Osteoblast (primary cell): ENCODE data around the gene SPPL2A. TPM values are rescaled to one million over a fixed set of nuclear protein-coding genes. Genes with fewer than 3 reads are reported as not detected.

Experiments
- DNase-seq: peaks from one replicate; pipeline ENCODE4 v3.0.0; 2011; ENCODE audit warnings: low spot score, mixed read lengths; ENCODE audit not compliant: insufficient read length; ENCODE audit errors: missing footprints
- H2AFZ ChIP-seq: 2 replicates; pipeline ENCODE4 v1.6.0; 2011; ENCODE audit warnings: mild to moderate bottlenecking, low read length
- H3K27ac ChIP-seq: 2 replicates; pipeline ENCODE4 v1.5.1; 2011; ENCODE audit warnings: mild to moderate bottlenecking, low read depth, low read length, moderate library complexity
- H3K27me3 ChIP-seq: 2 replicates; pipeline ENCODE4 v1.6.0; 2012; ENCODE audit warnings: mild to moderate bottlenecking, control low read depth, inconsistent platforms, low read length, moderate library complexity; ENCODE audit not compliant: insufficient read depth
- H3K36me3 ChIP-seq: 2 replicates; pipeline ENCODE4 v1.5.1; 2011; ENCODE audit warnings: mild to moderate bottlenecking, low read length, control low read depth, moderate library complexity; ENCODE audit not compliant: insufficient read depth
- H3K4me1 ChIP-seq: 2 replicates; pipeline ENCODE4 v1.5.1; 2011; ENCODE audit warnings: mild to moderate bottlenecking, low read length, control low read depth, moderate library complexity; ENCODE audit not compliant: insufficient read depth
- H3K4me2 ChIP-seq: 2 replicates; pipeline ENCODE4 v1.6.0; 2011; ENCODE audit warnings: mild to moderate bottlenecking, low read length; ENCODE audit not compliant: insufficient read depth
- H3K4me3 ChIP-seq: fragments of 200-600 bp; sonication (generic); 3 replicates; pipeline ENCODE4 v1.5.1; 2012; ENCODE audit warnings: mild to moderate bottlenecking, low read length, inconsistent platforms; ENCODE audit not compliant: insufficient read depth
- H3K79me2 ChIP-seq: 2 replicates; pipeline ENCODE4 v1.6.0; 2012; ENCODE audit warnings: mild to moderate bottlenecking, low read length, control low read depth, inconsistent platforms; ENCODE audit not compliant: insufficient read depth
- H3K9me3 ChIP-seq: 2 replicates; pipeline ENCODE4 v1.5.1; 2011; ENCODE audit warnings: low read depth, low read length, control low read depth
- H4K20me1 ChIP-seq: 2 replicates; pipeline ENCODE4 v1.6.0; 2012; ENCODE audit warnings: mild to moderate bottlenecking, low read length, control low read depth; ENCODE audit not compliant: insufficient read depth
- small RNA-seq: library from RNA; depleted of rRNA; stranded (forward); fragments of <200 nt; gene quantifications from one replicate; pipeline ENCODE3, GENCODE V24; 2012
- total RNA-seq: library from RNA; depleted of rRNA; stranded (reverse); fragments of >200 nt; gene quantifications from 2 replicates; pipeline ENCODE4 v1.2.3, GENCODE V29; 2012
- TF ChIP-seq, protein P1 (sequence below): IDR thresholded peaks from 2 replicates; pipeline ENCODE4 v1.5.1; 2011; ENCODE audit warnings: mild to moderate bottlenecking, low read depth, low read length, moderate library complexity; ENCODE audit errors: extremely low read depth

Gene SPPL2A
- total RNA-seq, 1 donor: 87.6 TPM

DNA sequence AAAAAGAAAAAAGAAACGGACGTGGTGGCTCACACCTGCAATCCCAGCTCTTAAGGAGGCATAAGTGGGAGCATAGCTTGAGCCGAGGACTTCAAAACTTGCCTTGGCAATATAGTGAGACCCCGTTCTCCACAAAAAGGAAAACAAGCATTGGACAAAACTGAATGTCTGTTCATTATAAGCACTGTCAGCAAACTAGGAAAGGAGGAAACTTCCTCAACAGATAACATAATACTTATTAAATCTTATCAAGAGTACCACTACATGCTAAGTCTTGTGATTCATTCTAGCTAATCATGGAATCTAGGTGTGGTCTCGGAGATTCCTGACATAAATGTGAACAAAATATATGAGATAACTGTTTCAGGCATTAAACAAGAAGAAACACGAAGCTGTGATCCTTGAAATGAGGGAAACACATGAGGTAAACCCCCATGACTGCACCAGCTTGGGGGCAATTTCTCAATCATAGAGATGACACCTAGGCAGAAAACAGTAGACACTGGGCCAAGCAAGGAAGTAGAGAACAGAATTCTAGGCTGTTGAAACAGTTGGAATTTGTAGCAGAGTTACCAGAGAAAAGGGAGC is 112.3 kb downstream of the SPPL2A start:
- Histone ChIP-seq H2AFZ (no peak overlapping the region), H3K4me1 (no peaks in the 10 kb centered on the region), H3K27me3 (no peaks in the 10 kb centered on the region), H3K79me2 (peaks cover 37% of the 10 kb centered on the region), H3K27ac (no peak overlapping the region), H3K9me3 (no peaks in the 10 kb centered on the region), H3K4me2 (no peak overlapping the region), H3K36me3 (peaks cover 54% of the 10 kb centered on the region), H3K4me3 (no peak overlapping the region), H4K20me1 (no peaks in the 10 kb centered on the region)
- TF ChIP-seq, protein P1, sequence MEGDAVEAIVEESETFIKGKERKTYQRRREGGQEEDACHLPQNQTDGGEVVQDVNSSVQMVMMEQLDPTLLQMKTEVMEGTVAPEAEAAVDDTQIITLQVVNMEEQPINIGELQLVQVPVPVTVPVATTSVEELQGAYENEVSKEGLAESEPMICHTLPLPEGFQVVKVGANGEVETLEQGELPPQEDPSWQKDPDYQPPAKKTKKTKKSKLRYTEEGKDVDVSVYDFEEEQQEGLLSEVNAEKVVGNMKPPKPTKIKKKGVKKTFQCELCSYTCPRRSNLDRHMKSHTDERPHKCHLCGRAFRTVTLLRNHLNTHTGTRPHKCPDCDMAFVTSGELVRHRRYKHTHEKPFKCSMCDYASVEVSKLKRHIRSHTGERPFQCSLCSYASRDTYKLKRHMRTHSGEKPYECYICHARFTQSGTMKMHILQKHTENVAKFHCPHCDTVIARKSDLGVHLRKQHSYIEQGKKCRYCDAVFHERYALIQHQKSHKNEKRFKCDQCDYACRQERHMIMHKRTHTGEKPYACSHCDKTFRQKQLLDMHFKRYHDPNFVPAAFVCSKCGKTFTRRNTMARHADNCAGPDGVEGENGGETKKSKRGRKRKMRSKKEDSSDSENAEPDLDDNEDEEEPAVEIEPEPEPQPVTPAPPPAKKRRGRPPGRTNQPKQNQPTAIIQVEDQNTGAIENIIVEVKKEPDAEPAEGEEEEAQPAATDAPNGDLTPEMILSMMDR: no peak
- DNase-seq: no peak

DNA sequence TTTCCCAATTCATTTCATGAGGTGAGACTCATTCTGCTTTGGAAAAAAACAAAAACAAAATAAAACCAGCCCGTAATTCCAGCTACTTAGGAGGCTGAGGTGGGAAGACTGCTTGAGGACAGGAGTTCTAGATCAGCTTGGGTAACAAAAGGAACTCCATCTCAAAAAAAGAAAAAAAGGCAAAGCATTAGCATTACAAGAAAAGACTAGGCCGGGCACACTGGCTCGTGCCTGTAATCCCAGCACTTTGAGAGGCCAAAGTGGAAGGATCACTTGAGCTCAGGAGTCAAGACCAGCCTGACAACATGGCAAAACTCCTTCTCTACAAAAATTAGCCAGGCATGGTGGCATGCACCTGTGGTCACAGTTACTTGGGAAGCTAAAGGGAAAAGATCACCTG is 112.8 kb downstream of the SPPL2A start:
- H3K27ac ChIP-seq: no peak overlapping the region
- H3K27me3 ChIP-seq: no peaks in the 10 kb centered on the region
- TF ChIP-seq, protein P1: no peak
- H3K36me3 ChIP-seq: peaks cover 54% of the 10 kb centered on the region
- H2AFZ ChIP-seq: no peak overlapping the region
- peaks cover 39% of the 10 kb centered on the region for H3K79me2 ChIP-seq
- no peaks in the 10 kb centered on the region for H3K9me3 ChIP-seq
- H3K4me3 ChIP-seq: no peak overlapping the region
- H3K4me2 ChIP-seq: no peak overlapping the region
- no peaks in the 10 kb centered on the region for H4K20me1 ChIP-seq
- no peaks in the 10 kb centered on the region for H3K4me1 ChIP-seq
- DNase-seq: no peak

Small RNA genes within 50 kb of the gene (small RNA-seq; reads per million reads assigned to genes)
- gene AC012100.1 (not detected), gene RN7SL354P (not detected)

Other genes starting within 250 kb of the SPPL2A start
- gene USP50, start 219.0 kb downstream of the SPPL2A start, total RNA-seq: 1.1 and 1.8 TPM in 2 replicates
- gene TRPM7, start 78.9 kb downstream of the SPPL2A start, total RNA-seq: 116 and 124 TPM in 2 replicates
- gene AP4E1, start 143.0 kb upstream of the SPPL2A start, total RNA-seq: 19.2 and 23.3 TPM in 2 replicates